Measurements from ENCODE around the gene MRPL47.

DNA sequence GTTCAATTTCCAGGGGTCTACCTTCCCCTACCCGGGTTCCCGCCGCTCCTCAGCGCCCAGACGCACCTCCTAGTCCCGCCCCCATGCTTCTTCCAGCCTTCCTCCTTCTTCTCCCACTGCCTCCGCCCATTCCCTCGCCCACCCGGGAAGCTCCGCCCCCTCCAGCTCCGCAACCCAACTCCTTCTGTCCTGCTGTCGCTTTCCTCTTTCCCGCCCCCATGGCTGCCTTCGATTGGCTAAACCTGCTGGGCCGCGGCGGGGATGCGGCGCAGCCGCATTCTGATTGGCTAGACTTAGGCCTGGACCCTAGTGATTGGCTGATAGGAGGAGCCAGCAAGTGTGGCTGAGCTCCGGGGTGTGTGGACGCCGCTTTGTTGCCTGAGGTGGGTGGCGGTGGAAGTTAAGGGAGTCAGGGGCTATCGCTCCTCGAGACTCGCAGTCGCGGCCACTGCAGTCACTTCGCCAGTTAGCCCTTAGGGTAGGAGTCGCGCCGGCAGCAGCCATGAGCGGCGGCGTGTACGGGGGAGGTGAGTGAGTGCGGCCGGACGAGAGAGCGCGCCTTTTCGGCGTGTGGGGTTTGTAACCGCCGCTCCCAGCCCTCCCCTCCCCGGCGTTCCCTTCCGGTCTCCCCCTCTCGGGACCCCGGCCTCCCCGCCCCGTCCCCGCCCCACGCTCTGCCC is 41.7 kb downstream of the MRPL47 start, which contains the start of gene ACTL6A:
- TF ChIP-seq, protein P1, sequence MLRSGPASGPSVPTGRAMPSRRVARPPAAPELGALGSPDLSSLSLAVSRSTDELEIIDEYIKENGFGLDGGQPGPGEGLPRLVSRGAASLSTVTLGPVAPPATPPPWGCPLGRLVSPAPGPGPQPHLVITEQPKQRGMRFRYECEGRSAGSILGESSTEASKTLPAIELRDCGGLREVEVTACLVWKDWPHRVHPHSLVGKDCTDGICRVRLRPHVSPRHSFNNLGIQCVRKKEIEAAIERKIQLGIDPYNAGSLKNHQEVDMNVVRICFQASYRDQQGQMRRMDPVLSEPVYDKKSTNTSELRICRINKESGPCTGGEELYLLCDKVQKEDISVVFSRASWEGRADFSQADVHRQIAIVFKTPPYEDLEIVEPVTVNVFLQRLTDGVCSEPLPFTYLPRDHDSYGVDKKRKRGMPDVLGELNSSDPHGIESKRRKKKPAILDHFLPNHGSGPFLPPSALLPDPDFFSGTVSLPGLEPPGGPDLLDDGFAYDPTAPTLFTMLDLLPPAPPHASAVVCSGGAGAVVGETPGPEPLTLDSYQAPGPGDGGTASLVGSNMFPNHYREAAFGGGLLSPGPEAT (IDR thresholded peaks at IDR 0.05; ENCODE audit: low read depth) = peak; percentile 86; the same call in 1 of the 2 replicates
- 0 out of 2 replicates have a peak, but pooled peaks have one; percentile 4 for TF ChIP-seq DPF2 (IDR thresholded peaks at IDR 0.05)
- peak; percentile 69; the same call in 1 of the 2 replicates for TF ChIP-seq CBFB (IDR thresholded peaks at IDR 0.05; ENCODE audit: low read depth)
- no peak for TF ChIP-seq MTA3 (IDR thresholded peaks at IDR 0.05; ENCODE audit: borderline replicate concordance, low read length)
- peak in 1 of 2 experiments; percentile 32; a peak in 2 of 4 replicates for TF ChIP-seq BHLHE40 (IDR thresholded peaks at IDR 0.05; ENCODE audit: borderline replicate concordance in 1 of 2, low read depth in 2 of 2, low read length in 1 of 2)
- TF ChIP-seq ZBTB40 (IDR thresholded peaks at IDR 0.05; ENCODE audit: borderline replicate concordance) = peak; percentile 62; the same call in 1 of the 2 replicates
- TF ChIP-seq, protein P2, sequence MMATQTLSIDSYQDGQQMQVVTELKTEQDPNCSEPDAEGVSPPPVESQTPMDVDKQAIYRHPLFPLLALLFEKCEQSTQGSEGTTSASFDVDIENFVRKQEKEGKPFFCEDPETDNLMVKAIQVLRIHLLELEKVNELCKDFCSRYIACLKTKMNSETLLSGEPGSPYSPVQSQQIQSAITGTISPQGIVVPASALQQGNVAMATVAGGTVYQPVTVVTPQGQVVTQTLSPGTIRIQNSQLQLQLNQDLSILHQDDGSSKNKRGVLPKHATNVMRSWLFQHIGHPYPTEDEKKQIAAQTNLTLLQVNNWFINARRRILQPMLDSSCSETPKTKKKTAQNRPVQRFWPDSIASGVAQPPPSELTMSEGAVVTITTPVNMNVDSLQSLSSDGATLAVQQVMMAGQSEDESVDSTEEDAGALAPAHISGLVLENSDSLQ (IDR thresholded peaks at IDR 0.05) = peak; percentile 96
- no peak for TF ChIP-seq SMAD1 (IDR thresholded peaks at IDR 0.05; ENCODE audit: low read depth, partially characterized antibody)

Measured in GM12878 (cell line).